ENCODE results near the gene TMEM248. TPM values are rescaled to one million over a fixed set of nuclear protein-coding genes. Genes with fewer than 3 reads are reported as not detected.

The TMEM248 gene
- total and polyA plus RNA-seq, 2 of the 8 experiments (the other 6 are each of a cell fraction or from before 2014, with no cell fraction given) = 63.6 to 126 TPM

DNA sequence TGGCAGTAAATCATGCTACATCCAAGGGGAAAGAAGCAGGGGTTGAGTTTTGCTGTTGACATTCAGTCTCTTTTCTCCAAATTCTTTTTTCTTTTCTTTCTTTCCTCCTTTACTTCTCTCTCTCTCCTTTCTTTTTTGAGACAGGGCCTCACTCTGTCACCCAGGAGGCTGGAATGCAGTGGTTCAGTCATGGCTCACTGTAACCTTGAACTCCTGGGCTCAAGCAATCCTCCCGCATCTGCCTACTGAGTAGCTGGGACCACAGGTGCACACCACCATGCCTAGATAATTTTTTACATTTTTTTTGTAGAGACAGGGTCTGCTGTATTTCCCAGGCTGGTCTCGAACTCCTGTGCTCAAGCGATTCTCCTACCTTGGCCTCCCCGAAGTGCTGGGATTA, 39.2 kb downstream of the TMEM248 start:
- 98% methylated on average over 4 of the region's 4 CpGs; no CpG with 5 or more reads in 1 of the 2 experiments for WGBS, 2 experiments (ENCODE audit: extremely low coverage in 1 of 2, insufficient coverage in 1 of 2, insufficient read length in 1 of 2, insufficient replicate concordance in 2 of 2, low coverage in 1 of 2, low lambda C conversion rate in 2 of 2, missing lambda C conversion rate in 1 of 2)
- H4K5ac ChIP-seq (ENCODE audit: insufficient read length, low read depth, low read length) = no peak overlapping the region
- ChIA-PET POLR2A (ENCODE audit: partially characterized antibody) (interaction anchor here (2.2 kb wide), 1 partner anchor 20 kb away, joined by 4 read pairs; no protein-coding TSS in a partner anchor), CTCF (ENCODE audit: partially characterized antibody) (no interaction called here)
- no peaks in the 10 kb centered on the region for H3K79me2 ChIP-seq (ENCODE audit: control insufficient read depth in 1 of 2, insufficient read depth in 2 of 2, low read length in 2 of 2)
- H2BK120ac ChIP-seq (replicated peaks; ENCODE audit: low read depth, low read length) = no peak overlapping the region
- H2BK5ac ChIP-seq (ENCODE audit: low read depth, low read length) = no peak overlapping the region
- no peak overlapping the region for H2BK20ac ChIP-seq (ENCODE audit: low read length)
- no peaks in the 10 kb centered on the region for H3K79me1 ChIP-seq (ENCODE audit: low read depth, low read length)
- TF ChIP-seq KDM4A (IDR thresholded peaks at IDR 0.05; ENCODE audit: low read depth, low read length, severe bottlenecking) (no peak), HDAC6 (IDR thresholded peaks at IDR 0.05; ENCODE audit: low read depth, low read length) (no peak), CBX5 (IDR thresholded peaks at IDR 0.05; ENCODE audit: low read depth, low read length) (no peak), EGR1 (IDR thresholded peaks at IDR 0.05; ENCODE audit: borderline replicate concordance, low read depth, low read length) (no peak), BCL11A (IDR thresholded peaks at IDR 0.05; ENCODE audit: low read depth in 2 of 2, low read length in 2 of 2) (no peak), EP300 (IDR thresholded peaks at IDR 0.05; ENCODE audit: borderline replicate concordance in 1 of 2, low read depth in 2 of 2, low read length in 2 of 2) (no peak)
- no peaks in the 10 kb centered on the region for H3K4me1 ChIP-seq (replicated peaks in 1 of 4; ENCODE audit: control insufficient read depth in 3 of 4, insufficient read depth in 4 of 4, low read length in 3 of 4)
- H3K4me2 ChIP-seq (ENCODE audit: insufficient read depth in 1 of 2, low read depth in 2 of 2, low read length in 2 of 2) = no peak overlapping the region
- no peak overlapping the region for H3K4ac ChIP-seq (replicated peaks; ENCODE audit: insufficient read length, low read depth, low read length)
- H4K20me1 ChIP-seq (replicated peaks in 1 of 2; ENCODE audit: control insufficient read depth in 1 of 2, insufficient read depth in 2 of 2, low read length in 2 of 2) = peaks cover 0 to 5% of the 10 kb centered on the region in 2 experiments
- H2BK12ac ChIP-seq (ENCODE audit: low read depth, low read length) = no peak overlapping the region
- H2AFZ ChIP-seq (ENCODE audit: low read length) = no peak overlapping the region
- DNase-seq (ENCODE audit: low read depth in 1 of 2, low spot score in 2 of 2) (no peak), FAIRE-seq (no peak)
- H3K27ac ChIP-seq (ENCODE audit: low read depth, low read length) = no peak overlapping the region
- H3K27me3 ChIP-seq (replicated peaks in 1 of 4; ENCODE audit: control insufficient read depth in 3 of 4, extremely low read depth in 1 of 4, insufficient read depth in 3 of 4, low read length in 3 of 4) = no peaks in the 10 kb centered on the region
- no peak overlapping the region for H4K91ac ChIP-seq (replicated peaks; ENCODE audit: insufficient read length, low read length)
- no peak overlapping the region for H2BK15ac ChIP-seq (ENCODE audit: low read length)
- no peak overlapping the region for H3K18ac ChIP-seq (ENCODE audit: extremely low read depth, low read length)
- H3K36me3 ChIP-seq (ENCODE audit: control insufficient read depth in 2 of 4, insufficient read depth in 4 of 4, low read length in 3 of 4) = peaks cover 8 to 22% (median 13%) of the 10 kb centered on the region in 4 experiments
- H2AK5ac ChIP-seq (ENCODE audit: low read depth, low read length) = no peak overlapping the region
- H3K23ac ChIP-seq (ENCODE audit: insufficient read length) = no peak overlapping the region
- no peak overlapping the region for H3K4me3 ChIP-seq (ENCODE audit: extremely low read depth in 1 of 4, insufficient read depth in 2 of 4, low read depth in 3 of 4, low read length in 4 of 4)
- H3K14ac ChIP-seq (ENCODE audit: insufficient read length) = no peak overlapping the region
- H3K23me2 ChIP-seq (ENCODE audit: low read depth, low read length) = no peaks in the 10 kb centered on the region
- no peak overlapping the region for H3K9ac ChIP-seq (replicated peaks in 1 of 4; ENCODE audit: extremely low read depth in 1 of 4, low read depth in 3 of 4, low read length in 3 of 4)
- H3K9me3 ChIP-seq (ENCODE audit: insufficient read depth in 2 of 2, low read depth in 1 of 2, low read length in 1 of 2) = no peaks in the 10 kb centered on the region
- H4K8ac ChIP-seq (ENCODE audit: extremely low read depth, insufficient read depth, low read length) = no peak overlapping the region
- H3K56ac ChIP-seq (replicated peaks; ENCODE audit: insufficient read length, low read depth, low read length) = no peak overlapping the region

Measured in H1 (cell line).